CD14-positive monocyte (primary cell): Measurements from ENCODE around the gene SLC4A1. TPM values are rescaled to one million over a fixed set of nuclear protein-coding genes. Genes with fewer than 3 reads are reported as not detected.
A peak's percentile ranks its signal among the peaks of the same experiment; 100 is the strongest.

ENCODE experiments used
- DNase-seq, 3 donors: peaks; one replicate each; pipeline ENCODE4 v3.0.0-alpha.2; 2011 to 2022
- H2AFZ ChIP-seq: 2 replicates; pipeline ENCODE4 v1.6.0; 2012; ENCODE audit warnings: mild to moderate bottlenecking, low read depth, low read length, inconsistent platforms; ENCODE audit not compliant: insufficient read depth, poor library complexity, severe bottlenecking
- H3K27ac ChIP-seq, 2 donors: 1 replicate in 1 of 2; 2 replicates in 1 of 2; pipeline ENCODE4 v1.5.1; 2012 to 2013; ENCODE audit warnings: low read length in 2 of 2, control low read depth in 1 of 2, inconsistent platforms in 1 of 2, low read depth in 1 of 2, mild to moderate bottlenecking in 1 of 2
- H3K27me3 ChIP-seq, 2 donors: one replicate each; pipeline versions ENCODE4 v1.6.0 to v1.6.1; 2011 to 2013; ENCODE audit warnings: low read length in 2 of 2; ENCODE audit not compliant: control insufficient read depth in 2 of 2, insufficient read depth in 2 of 2
- H3K36me3 ChIP-seq, 2 donors: replicated peaks in 1 of 2; 1 replicate in 1 of 2; 2 replicates in 1 of 2; pipeline versions ENCODE4 v1.5.1 to v1.6.1; 2012 to 2013; ENCODE audit warnings: low read length in 2 of 2, control low read depth in 1 of 2, inconsistent platforms in 1 of 2, mild to moderate bottlenecking in 1 of 2; ENCODE audit not compliant: insufficient read depth in 2 of 2, control insufficient read depth in 1 of 2
- H3K4me1 ChIP-seq, 2 donors: 1 replicate in 1 of 2; 2 replicates in 1 of 2; pipeline versions ENCODE4 v1.5.1 to v1.6.1; 2012 to 2013; ENCODE audit warnings: low read length in 2 of 2, control low read depth in 1 of 2, inconsistent platforms in 1 of 2, mild to moderate bottlenecking in 1 of 2, moderate library complexity in 1 of 2; ENCODE audit not compliant: insufficient read depth in 2 of 2, control insufficient read depth in 1 of 2
- H3K4me2 ChIP-seq: replicated peaks from 2 replicates; pipeline ENCODE3; 2012; ENCODE audit warnings: low read length, moderate library complexity, mild to moderate bottlenecking; ENCODE audit not compliant: poor library complexity, severe bottlenecking; ENCODE audit errors: extremely low read depth
- H3K4me3 ChIP-seq, 3 experiments: fragments of 200-600 bp in 1 of 3; sonication (generic) in 1 of 3; replicated peaks in 1 of 3; 1 replicate in 2 of 3; 2 replicates in 1 of 3; pipeline ENCODE4 v1.5.1; 2011 to 2013; ENCODE audit warnings: low read length in 3 of 3, mild to moderate bottlenecking in 3 of 3, control low read depth in 2 of 3, low read depth in 2 of 3, inconsistent platforms in 1 of 3, moderate library complexity in 1 of 3
- H3K79me2 ChIP-seq: 2 replicates; pipeline ENCODE4 v1.6.0; 2012; ENCODE audit warnings: mild to moderate bottlenecking, control low read depth, inconsistent platforms, low read length, moderate library complexity; ENCODE audit not compliant: insufficient read depth
- H3K9ac ChIP-seq: 2 replicates; pipeline ENCODE4 v1.6.0; 2017; ENCODE audit warnings: low read length, mild to moderate bottlenecking; ENCODE audit not compliant: insufficient read depth, poor library complexity, severe bottlenecking
- H3K9me3 ChIP-seq, 2 donors: replicated peaks in 1 of 2; 1 replicate in 1 of 2; 2 replicates in 1 of 2; pipeline versions ENCODE4 v1.5.1 to v1.6.1; 2012 to 2013; ENCODE audit warnings: low read length in 2 of 2, control low read depth in 1 of 2; ENCODE audit not compliant: control insufficient read depth in 1 of 2, insufficient read depth in 1 of 2
- H4K20me1 ChIP-seq: 2 replicates; pipeline ENCODE4 v1.6.0; 2012; ENCODE audit warnings: mild to moderate bottlenecking, low read length, control low read depth, moderate library complexity; ENCODE audit not compliant: insufficient read depth
- H3K27ac Mint-ChIP-seq, 7 donors: one replicate each; pipeline ENCODE4 v1.8.0; 2020; ENCODE audit warnings: mild to moderate bottlenecking in 7 of 7, mixed read lengths in 7 of 7, moderate library complexity in 6 of 7, inconsistent platforms in 2 of 7
- H3K27me3 Mint-ChIP-seq, 3 donors: one replicate each; pipeline ENCODE4 v1.8.0; 2021 to 2022; ENCODE audit warnings: low read depth in 3 of 3, mild to moderate bottlenecking in 3 of 3, mixed read lengths in 3 of 3, moderate library complexity in 3 of 3, inconsistent platforms in 1 of 3
- H3K36me3 Mint-ChIP-seq, 2 donors: one replicate each; pipeline ENCODE4 v1.8.0; 2020; ENCODE audit warnings: mixed read lengths in 2 of 2, inconsistent platforms in 1 of 2, mild to moderate bottlenecking in 1 of 2
- H3K4me1 Mint-ChIP-seq: one replicate; pipeline ENCODE4 v1.8.0; 2020; ENCODE audit warnings: mild to moderate bottlenecking, mixed read lengths
- H3K4me3 Mint-ChIP-seq, 2 donors: one replicate each; pipeline ENCODE4 v1.8.0; 2020; ENCODE audit warnings: mild to moderate bottlenecking in 2 of 2, mixed read lengths in 2 of 2, moderate library complexity in 1 of 2
- H3K9me3 Mint-ChIP-seq, 7 donors: one replicate each; pipeline ENCODE4 v1.8.0; 2020 to 2022; ENCODE audit warnings: mixed read lengths in 7 of 7, mild to moderate bottlenecking in 6 of 7, moderate library complexity in 6 of 7, inconsistent platforms in 2 of 7
- CTCF ChIP-seq: fragments of 200-600 bp; IDR thresholded peaks from one replicate; pipeline ENCODE4 v1.8.0; 2022; ENCODE audit warnings: antibody characterized with exemption, mild to moderate bottlenecking
- WGBS: methylation state at CpG from one replicate; pipeline ENCODE4 v1.1.5; 2013; ENCODE audit warnings: missing lambda C conversion rate; ENCODE audit not compliant: insufficient coverage; 5-methylcytosine and 5-hydroxymethylcytosine counted together
- intact Hi-C, 2 donors: fragments of 100-400 bp; cut with micrococcal nuclease; formaldehyde crosslinking; loops; one replicate each; pipeline versions ENCODE4 v1.15.0 to v1.15.1; 2023
- polyA plus RNA-seq, 3 donors: library from polyadenylated mRNA; depleted of rRNA in 1 of 3; unstranded in 2 of 3; stranded (reverse) in 1 of 3; fragments of 300-500 nt in 2 of 3; fragments of >200 nt in 1 of 3; fragmentation: Illumina TruSeq in 2 of 3; gene quantifications; 1 replicate in 2 of 3; 2 replicates in 1 of 3; pipeline ENCODE4 v1.2.3, GENCODE V29; 2012 to 2021
- small RNA-seq: library from RNA; depleted of rRNA; stranded (forward); fragments of <200 nt; gene quantifications from one replicate; pipeline ENCODE3, GENCODE V24; 2012; ENCODE audit warnings: low read depth; ENCODE audit not compliant: insufficient read length

The SLC4A1 gene
- polyA plus RNA-seq, 3 donors, result 0.04 TPM; not detected in 2

DNA sequence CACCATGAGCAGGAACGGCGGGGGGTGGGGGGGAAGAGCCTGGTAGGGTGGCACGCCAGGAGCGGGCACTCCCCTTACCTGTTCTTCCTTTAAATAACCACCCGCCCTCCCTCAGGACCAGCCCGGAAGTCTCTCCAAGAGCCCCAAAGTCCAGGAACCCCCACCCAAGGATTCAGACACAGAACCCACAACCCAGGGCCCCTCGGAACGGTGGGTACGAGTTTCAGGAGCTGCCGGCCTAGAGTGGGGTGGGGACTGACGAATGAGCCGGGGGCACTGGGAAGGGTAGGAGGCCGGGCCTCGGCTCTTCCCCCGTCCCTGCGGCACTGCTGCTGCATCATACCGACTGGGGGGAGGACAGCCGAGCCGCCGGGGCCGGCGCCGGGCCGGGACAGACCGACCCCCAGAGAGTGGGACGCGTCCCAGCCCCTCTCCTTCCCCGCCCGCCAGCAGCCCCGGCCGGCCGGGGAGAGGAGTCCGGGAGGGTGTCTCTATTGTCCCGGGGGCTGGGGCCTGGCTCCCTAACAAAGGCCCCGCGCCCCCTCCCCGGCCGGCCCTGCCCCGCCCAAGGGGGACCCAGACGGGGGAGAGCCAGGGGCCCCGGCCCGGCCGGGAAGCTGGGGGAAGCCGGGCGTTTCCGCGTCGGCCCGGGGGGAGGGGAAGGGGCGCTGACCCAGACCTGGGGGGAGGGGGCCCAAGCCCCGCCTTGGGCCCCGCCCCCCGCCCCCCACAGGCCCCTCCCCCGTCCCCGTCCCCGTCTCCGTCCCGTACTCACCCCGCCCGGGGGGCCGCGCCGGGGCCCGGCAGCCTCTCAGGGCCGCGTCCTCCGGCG lies 69.0 kb downstream of the SLC4A1 start:
- Mint-ChIP-seq H3K27me3 (peaks cover 0 to 2% (median 0%) of the 10 kb centered on the region in 3 donors), H3K4me3 (peak overlapping the region; percentile 83 to 91), H3K36me3 (peaks cover 35 to 39% of the 10 kb centered on the region in 2 donors), H3K4me1 (peaks cover 44% of the 10 kb centered on the region), H3K9me3 (no peaks in the 10 kb centered on the region), H3K27ac (peak overlapping the region; percentile 85 to 95 (median 91))
- Histone ChIP-seq H3K9me3 (no peaks in the 10 kb centered on the region), H2AFZ (peak overlapping the region; percentile 15), H3K36me3 (peaks cover 32 to 39% of the 10 kb centered on the region in 2 donors), H3K27me3 (no peaks in the 10 kb centered on the region), H3K79me2 (peaks cover 47% of the 10 kb centered on the region), H3K4me1 (peaks cover 39 to 42% of the 10 kb centered on the region in 2 donors), H3K4me2 (peak overlapping the region; percentile 98), H3K4me3 (peak overlapping the region; percentile 83 to 97 (median 97)), H4K20me1 (peaks cover 35% of the 10 kb centered on the region), H3K27ac (peak overlapping the region; percentile 89 to 94), H3K9ac (peak overlapping the region; percentile 82)
- TF ChIP-seq CTCF, result no peak
- intact Hi-C loops, result loop anchor here in 1 of 2 donors (1.0 kb wide), 2 partner anchors 11 to 20 kb away; partner anchors contain the start of gene UBTF
- DNase-seq, result peak; percentile 27 to 42 (median 42)
- 2% methylated on average over 23 of the region's 68 CpGs for WGBS

Small RNA genes lying within 50 kb of the gene (small RNA-seq; reads per million reads assigned to genes)
- gene MIR6782 (not detected), gene RF00012 (not detected), gene RN7SL507P (not detected), gene RNU6-453P (not detected)

Other genes starting within 250 kb of the SLC4A1 start
- 10 to 100 TPM; 24.7 to 65.8 (median 64.4) TPM for gene LSM12, start 201.5 kb downstream of the SLC4A1 start, polyA plus RNA-seq
- 10 to 100 TPM; 38.0 to 46.4 (median 42.4) TPM for gene G6PC3, start 197.4 kb downstream of the SLC4A1 start, polyA plus RNA-seq
- gene HDAC5, start 144.5 kb downstream of the SLC4A1 start, polyA plus RNA-seq, result 10 to 100 TPM; 16.1 to 93.6 (median 24.7) TPM
- under 1 TPM; 0.17 to 0.32 (median 0.20) TPM for gene HROB, start 126.2 kb downstream of the SLC4A1 start, polyA plus RNA-seq
- gene ASB16, start 97.4 kb downstream of the SLC4A1 start, polyA plus RNA-seq, result not detected
- 100 to 1,000 TPM in 1 of 3 donors, 10 to 100 TPM in 2; 41.3 to 118 (median 41.7) TPM for gene TMUB2, start 81.2 kb downstream of the SLC4A1 start, polyA plus RNA-seq
- gene ATXN7L3, start 68.3 kb downstream of the SLC4A1 start, polyA plus RNA-seq, result 10 to 100 TPM in 1 of 3 donors, 1 to 10 TPM in 2; 8.5 to 60.9 (median 9.9) TPM
- 10 to 100 TPM in 2 of 3 donors, 1 to 10 TPM in 1; 6.0 to 13.1 (median 12.5) TPM for gene UBTF, start 48.5 kb downstream of the SLC4A1 start, polyA plus RNA-seq
- under 1 TPM in 2 of 3 donors, not detected in 1; 0.22 to 0.35 TPM for gene RUNDC3A, start 40.5 kb upstream of the SLC4A1 start, polyA plus RNA-seq
- 10 to 100 TPM; 64.0 to 74.8 (median 64.5) TPM for gene SLC25A39, start 56.7 kb upstream of the SLC4A1 start, polyA plus RNA-seq
- gene GRN, start 77.2 kb upstream of the SLC4A1 start, polyA plus RNA-seq, result 1,000 to 10,000 TPM; 1,303 to 1,960 (median 1,361) TPM
- not detected for gene FAM171A2, start 95.7 kb upstream of the SLC4A1 start, polyA plus RNA-seq
- 1 to 10 TPM in 2 of 3 donors, under 1 TPM in 1; 0.21 to 1.2 (median 1.1) TPM for gene ITGA2B, start 121.5 kb upstream of the SLC4A1 start, polyA plus RNA-seq
- 10 to 100 TPM in 2 of 3 donors, 1 to 10 TPM in 1; 8.8 to 15.9 (median 14.9) TPM for gene GPATCH8, start 235.3 kb upstream of the SLC4A1 start, polyA plus RNA-seq